NCI-H187 (cell line): Measurements from ENCODE around the gene SLCO3A1.

Source experiments
- DNase-seq, 2 experiments: peaks; one replicate each; lab custom pipeline; 2025; lab: John Stamatoyannopoulos, UW

Gene SLCO3A1

GRCh38 chr15:91966194-91966552 is 112.7 kb downstream of the SLCO3A1 start:
- DNase-seq, result no peak

DNA sequence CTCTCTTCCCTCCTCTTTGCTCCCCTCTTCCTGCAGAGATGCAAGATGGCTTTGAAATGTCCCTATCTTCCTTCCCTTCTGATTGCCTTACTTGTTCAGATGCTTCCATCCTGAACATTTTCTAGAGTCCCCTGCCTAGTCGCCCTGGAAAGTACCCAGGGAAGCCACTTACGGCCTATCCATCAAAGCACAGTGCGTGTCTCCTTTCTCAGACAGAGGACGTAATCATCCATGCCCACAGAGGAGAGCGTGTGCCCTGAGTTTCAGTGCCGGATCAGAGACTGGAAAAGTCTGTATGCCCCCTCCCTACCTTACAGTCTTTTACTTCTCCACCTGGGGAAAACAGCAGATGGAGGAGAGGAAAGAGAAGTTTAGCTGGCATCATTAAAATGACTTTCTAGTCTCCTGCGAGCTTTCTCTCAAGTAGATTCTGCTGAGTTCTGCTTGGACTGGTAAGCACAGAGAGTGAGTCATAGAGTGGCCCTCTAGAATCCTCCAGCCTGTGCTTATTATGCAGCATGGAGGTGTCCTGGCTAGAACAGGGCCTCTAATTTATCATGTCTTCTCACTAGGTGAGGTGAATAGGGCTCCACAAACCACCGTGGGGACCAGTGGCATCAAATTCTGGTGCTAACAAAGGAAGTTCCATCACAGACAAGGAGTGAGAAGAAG is 114.6 kb downstream of the SLCO3A1 start:
- peak in 1 of 2 experiments; percentile 56 for DNase-seq

GRCh38 chr15:91968610-91969009 is 115.1 kb downstream of the SLCO3A1 start:
- DNase-seq, result no peak

DNA sequence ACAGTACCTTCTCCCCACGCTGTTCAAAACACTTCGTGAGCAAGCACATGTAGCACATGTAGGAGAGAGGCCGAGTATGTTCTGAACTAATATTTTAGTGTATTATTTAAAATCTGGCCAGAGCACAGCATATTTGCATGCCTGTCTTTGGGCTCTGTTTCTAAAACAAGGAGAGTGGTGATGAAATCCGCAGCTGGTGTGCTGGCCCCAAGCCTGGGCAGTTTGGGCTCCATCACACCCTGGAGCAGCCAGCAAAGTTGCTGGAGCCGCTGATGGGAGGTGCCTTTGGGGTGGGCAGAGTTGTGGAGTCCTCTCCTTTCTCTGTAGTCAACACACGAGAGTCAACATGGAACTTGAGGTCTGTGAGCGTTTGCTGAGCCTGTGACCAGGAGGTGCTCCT is 116.6 kb downstream of the SLCO3A1 start:
- DNase-seq, result no peak

DNA sequence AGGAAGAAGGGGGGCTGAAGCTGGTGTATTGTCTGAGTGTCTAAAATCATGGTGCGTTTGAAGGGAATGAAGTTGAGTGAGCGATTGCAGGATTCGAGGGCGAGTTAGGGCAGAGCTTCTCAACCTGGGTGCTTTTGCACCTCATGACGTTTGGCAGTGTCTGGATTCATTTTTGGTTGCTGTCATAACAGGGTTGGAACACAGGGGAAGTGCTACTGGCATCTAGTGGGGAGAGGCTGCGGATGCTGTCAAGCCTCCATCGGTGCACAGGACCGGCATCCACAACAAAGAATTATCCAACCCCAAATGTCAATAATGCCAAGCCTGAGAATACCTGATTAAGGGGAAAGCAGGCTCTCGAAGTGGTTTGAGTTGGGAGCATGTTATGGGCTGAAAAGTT is 120.0 kb downstream of the SLCO3A1 start:
- no peak for DNase-seq

DNA sequence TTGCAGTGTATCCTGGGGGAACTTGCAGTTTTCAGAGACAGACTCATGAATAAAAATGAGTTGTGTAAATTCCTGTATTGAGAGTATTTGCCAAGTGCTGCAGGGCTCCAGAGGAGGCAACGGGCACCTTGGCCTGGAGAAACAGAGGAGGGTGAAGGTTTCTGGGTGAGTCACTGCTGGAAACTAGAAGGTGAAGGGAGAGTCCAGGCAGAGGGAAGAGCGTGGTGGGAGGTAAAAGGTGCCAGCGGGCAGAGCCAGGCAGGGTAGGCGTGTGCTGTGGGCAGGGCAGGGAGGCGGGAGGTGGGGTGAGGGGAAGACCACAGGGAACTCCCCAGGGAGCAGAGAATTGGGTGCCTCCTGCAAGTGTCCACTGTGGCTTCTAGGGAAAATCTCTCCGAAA is 120.8 kb downstream of the SLCO3A1 start:
- DNase-seq, result no peak

GRCh38 chr15:91975241-91975978 is 121.9 kb downstream of the SLCO3A1 start:
- DNase-seq, result no peak

- no peak for DNase-seq
These were observed 123.5 kb downstream of the SLCO3A1 start for GRCh38 chr15:91976966-91977365.

- no peak for DNase-seq
These were observed 127.2 kb downstream of the SLCO3A1 start for GRCh38 chr15:91980502-91981267.

- no peak for DNase-seq
These were observed 128.6 kb downstream of the SLCO3A1 start for GRCh38 chr15:91981821-91982800.

GRCh38 chr15:91983729-91984340 is 130.3 kb downstream of the SLCO3A1 start:
- DNase-seq, result no peak

DNA sequence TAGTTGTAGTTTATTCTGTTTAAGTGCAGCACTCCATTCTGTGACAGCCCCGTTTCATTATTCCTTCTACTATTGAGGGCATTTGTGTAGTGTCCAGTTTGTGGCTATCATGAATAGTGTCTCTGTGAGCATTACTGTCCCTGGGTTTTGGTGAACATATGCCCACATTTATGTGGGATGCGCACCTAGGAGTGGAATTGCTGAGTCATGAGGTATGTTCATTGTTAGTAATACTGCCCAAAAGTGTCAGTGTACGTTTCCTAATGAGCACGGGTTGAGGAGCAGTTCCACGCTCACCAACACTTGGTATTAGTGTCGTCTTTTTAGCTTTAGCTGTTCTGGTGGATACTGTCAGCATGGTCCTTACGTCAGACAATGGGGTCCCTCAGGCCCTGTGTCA is 131.8 kb downstream of the SLCO3A1 start:
- no peak for DNase-seq

DNA sequence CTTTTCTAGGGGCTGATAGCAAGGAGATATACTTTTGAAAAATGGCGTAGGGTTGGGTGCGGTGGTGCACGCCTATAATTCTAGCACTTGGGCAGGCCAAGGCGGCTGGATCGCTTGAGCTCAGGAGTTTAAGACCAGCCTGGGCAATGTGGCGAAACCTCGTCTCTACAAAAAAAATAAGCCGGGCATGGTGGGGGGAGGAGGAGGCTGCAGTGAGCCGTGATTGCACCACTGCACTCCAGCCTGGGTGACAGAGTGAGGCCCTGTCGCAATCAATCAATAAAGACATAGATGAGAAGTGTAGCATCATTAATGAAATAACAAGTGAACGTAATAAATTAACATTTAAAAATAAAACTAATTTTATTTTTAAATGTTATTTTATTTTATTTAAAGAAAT is 134.6 kb downstream of the SLCO3A1 start:
- no peak for DNase-seq

GRCh38 chr15:91988655-91989054 is 135.1 kb downstream of the SLCO3A1 start:
- DNase-seq, result no peak

- no peak for DNase-seq
These were observed 136.3 kb downstream of the SLCO3A1 start for GRCh38 chr15:91989821-91990220.

DNA sequence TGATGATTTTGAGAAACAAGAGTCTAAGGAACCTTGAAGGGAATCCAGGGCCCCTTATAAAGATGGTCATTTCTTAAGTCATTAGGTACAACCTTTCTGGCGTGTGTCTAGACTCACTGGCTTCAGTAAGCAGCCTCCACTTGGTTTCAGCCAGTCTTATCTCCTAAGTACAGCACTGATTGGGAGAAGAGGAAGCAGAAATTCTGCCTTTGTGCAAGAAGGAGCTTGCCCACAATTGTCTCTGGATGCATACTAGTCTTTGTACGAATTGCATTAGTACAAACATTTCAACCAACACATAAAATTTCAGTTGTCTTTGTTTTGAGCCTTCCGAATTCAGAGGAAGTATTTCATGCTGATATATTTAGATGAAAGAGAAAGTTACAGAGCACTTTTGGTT is 139.4 kb downstream of the SLCO3A1 start:
- DNase-seq, result no peak

DNA sequence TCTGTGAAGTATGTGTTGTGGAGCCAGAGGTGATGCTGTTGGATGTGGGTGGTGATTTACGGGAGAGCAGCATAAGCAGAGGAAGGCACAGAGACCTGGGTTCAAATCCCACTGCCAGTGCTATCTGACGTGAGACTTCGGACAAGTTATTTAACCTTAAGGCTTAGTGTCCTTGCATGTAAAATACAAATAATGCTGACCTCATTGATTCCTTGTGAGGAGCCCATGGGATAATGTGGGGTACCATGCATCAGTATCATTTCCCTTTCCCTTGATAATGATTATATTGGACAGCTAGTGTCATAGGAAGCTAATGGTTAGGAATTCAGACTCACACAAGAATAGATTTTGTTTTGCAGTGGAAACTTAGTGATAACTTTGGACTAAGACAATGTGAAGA is 141.6 kb downstream of the SLCO3A1 start:
- no peak for DNase-seq

DNA sequence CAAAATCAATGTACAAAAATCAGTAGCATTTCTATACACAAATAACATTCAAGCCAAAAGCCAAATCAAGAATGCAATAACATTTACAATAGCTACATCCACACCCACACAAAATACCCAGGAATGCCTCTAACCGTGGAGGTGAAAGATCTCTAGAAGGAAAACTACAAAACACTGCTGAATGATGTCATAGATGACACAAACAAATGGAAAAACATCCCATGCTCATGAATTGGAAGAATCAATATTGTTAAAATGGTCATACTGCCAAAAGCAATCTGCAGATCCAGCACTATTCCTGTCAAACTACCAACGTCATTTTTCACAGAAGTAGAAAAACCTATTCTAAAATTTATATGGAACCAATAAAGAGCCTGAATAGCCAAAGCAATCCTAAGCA is 143.7 kb downstream of the SLCO3A1 start:
- no peak for DNase-seq

- DNase-seq, result peak in 1 of 2 experiments; percentile 4
These were observed 147.2 kb downstream of the SLCO3A1 start for GRCh38 chr15:92000709-92001108.

DNA sequence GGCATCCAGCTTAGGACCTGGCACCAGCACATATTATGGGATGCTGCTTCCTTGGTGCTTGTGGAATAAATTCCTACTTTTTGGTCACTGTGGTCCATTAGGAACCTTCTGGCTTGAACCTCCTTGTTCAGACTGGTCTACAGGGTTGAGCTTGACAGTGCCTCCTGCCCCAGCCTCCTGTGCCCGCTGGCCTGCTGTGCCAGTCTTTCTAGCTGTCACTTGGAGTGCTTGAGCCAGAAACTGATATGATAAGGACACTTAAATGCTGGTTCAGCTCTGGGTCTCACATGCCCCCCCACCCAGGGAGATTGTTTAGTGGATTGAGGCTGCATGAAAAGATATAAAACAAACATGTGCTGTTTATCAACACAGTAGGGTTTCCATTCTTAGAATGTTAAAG is 147.8 kb downstream of the SLCO3A1 start:
- DNase-seq, result peak; percentile 63 to 66

DNA sequence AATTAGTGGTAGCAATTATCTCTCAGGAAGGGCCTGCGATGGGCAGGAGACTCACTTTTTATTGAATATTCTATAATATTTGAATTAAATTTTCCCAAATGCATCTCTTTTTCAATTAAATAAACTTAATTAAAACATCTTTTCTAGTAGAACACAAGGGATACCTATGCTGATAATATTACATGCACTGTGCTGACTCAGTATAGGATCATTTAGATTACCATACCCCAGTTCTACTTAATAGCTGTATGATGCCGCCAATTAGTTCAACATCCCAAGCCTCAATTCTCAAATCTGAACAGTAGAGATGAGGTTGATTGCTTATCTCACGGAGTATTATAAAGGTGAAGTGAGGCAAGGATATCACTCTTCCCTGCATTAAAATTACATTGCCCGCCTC is 149.2 kb downstream of the SLCO3A1 start:
- no peak for DNase-seq
